ENCODE measurements around the gene RNF141. TPM values are rescaled to one million over a fixed set of nuclear protein-coding genes. Genes with fewer than 3 reads are reported as not detected.

Gene RNF141
- polyA plus RNA-seq, 1 experiment = 34.8 TPM

DNA sequence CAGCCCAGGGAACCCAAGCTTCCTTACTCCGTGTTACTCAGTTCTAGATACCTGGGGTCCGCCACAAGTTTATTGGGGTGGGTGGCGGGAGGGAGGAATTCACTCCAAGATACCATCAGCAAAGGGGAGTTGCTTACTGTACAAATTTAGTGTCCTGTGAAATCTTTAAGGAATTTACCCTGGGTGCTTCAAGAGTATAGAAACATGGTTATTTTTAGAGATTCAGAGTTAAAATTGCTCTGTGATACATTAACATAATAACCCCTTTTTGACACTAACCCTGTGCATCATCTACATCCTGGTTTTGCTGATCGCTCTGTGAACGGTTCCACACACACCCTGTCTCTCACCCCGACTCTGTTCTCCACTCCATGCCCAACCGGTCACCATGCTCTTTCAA is 46.4 kb upstream of the RNF141 start:
- TF ChIP-seq, protein P1, sequence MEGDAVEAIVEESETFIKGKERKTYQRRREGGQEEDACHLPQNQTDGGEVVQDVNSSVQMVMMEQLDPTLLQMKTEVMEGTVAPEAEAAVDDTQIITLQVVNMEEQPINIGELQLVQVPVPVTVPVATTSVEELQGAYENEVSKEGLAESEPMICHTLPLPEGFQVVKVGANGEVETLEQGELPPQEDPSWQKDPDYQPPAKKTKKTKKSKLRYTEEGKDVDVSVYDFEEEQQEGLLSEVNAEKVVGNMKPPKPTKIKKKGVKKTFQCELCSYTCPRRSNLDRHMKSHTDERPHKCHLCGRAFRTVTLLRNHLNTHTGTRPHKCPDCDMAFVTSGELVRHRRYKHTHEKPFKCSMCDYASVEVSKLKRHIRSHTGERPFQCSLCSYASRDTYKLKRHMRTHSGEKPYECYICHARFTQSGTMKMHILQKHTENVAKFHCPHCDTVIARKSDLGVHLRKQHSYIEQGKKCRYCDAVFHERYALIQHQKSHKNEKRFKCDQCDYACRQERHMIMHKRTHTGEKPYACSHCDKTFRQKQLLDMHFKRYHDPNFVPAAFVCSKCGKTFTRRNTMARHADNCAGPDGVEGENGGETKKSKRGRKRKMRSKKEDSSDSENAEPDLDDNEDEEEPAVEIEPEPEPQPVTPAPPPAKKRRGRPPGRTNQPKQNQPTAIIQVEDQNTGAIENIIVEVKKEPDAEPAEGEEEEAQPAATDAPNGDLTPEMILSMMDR (IDR thresholded peaks at IDR 0.05; ENCODE audit: low read depth, low read length) = no peak
- Histone ChIP-seq H3K27ac (ENCODE audit: low read depth, low read length) (peak overlapping the region; percentile 32), H3K9me3 (ENCODE audit: control insufficient read depth, insufficient read depth, low read length) (no peaks in the 10 kb centered on the region), H3K27me3 (ENCODE audit: control insufficient read depth, insufficient read depth, low read length) (no peaks in the 10 kb centered on the region), H3K4me3 (ENCODE audit: low read depth, low read length) (no peak overlapping the region)
- no peak for DNase-seq (ENCODE audit: low read depth, low spot score)
- ChIA-PET CTCF (interaction anchor here (0.5 kb wide), 1 partner anchor 56 kb away, joined by 4 read pairs; no protein-coding TSS in a partner anchor), POLR2A (no interaction called here)

DNA sequence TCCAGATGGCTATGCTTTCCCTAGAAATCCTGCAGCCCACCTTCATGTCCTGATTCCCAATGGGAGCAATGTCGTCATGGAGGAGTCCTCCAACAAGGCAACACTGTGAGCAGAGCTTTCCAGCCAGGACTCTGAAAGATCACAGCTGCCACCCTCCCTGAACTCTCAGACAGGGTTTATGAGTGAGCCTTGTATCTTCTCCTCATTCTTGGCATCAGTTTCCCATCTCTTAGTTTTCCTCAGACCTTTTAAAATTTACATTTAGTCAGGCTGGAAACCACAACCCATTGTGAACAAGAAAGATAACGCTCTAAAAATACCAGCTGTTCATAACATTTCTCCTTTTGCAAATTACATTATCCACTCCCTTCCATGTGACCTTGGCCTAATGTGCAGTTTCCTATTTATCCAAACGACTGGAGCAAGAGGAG is 43.1 kb upstream of the RNF141 start:
- Histone ChIP-seq H3K9me3 (ENCODE audit: control insufficient read depth, insufficient read depth, low read length) (no peaks in the 10 kb centered on the region), H3K4me3 (ENCODE audit: low read depth, low read length) (no peak overlapping the region), H3K27ac (ENCODE audit: low read depth, low read length) (peak overlapping the region; percentile 59), H3K27me3 (ENCODE audit: control insufficient read depth, insufficient read depth, low read length) (no peaks in the 10 kb centered on the region)
- DNase-seq (ENCODE audit: low read depth, low spot score) = peak; percentile 46
- TF ChIP-seq, protein P1 (IDR thresholded peaks at IDR 0.05; ENCODE audit: low read depth, low read length) = no peak
- CTCF ChIA-PET = interaction anchor here (0.6 to 1.7 kb wide), 3 partner anchors 42 to 178 kb away, joined by 3 to 4 read pairs (median 3); no protein-coding TSS in a partner anchor
- POLR2A ChIA-PET = interaction anchor here (1.1 to 2.1 kb wide), 3 partner anchors 9 to 22 kb away, joined by 3 to 8 read pairs (median 4); no protein-coding TSS in a partner anchor

DNA sequence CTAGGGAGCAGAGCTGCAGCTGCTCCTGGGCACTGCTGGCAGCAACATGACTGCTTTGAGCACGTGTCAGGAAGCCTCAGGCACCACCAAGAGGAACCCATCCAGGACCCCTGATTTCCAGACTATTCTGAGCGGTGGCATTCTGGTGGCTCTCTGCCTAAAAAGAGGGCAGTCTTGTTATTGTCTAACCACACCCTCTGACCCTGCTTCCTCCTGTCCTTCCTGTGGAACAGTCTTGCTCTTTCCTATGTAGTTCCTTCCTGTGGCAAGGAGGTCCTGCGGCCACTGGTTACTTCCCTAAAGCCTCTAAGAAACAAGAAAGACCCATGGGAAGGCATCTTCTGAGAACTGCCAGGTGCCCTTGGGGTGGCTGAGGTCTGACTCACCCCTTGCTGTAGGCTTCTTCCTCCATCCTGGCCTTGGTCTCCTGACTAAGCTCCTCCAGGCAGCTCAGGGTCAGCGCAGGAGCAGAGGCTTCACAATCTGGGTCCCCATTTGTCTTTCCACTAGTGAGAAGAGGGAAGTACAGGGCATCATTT is 40.6 kb upstream of the RNF141 start:
- H3K27me3 ChIP-seq (ENCODE audit: control insufficient read depth, insufficient read depth, low read length) = no peaks in the 10 kb centered on the region
- TF ChIP-seq, protein P1 (IDR thresholded peaks at IDR 0.05; ENCODE audit: low read depth, low read length) = no peak
- ChIA-PET CTCF (no interaction called here), POLR2A (no interaction called here)
- no peak for DNase-seq (ENCODE audit: low read depth, low spot score)
- H3K27ac ChIP-seq (ENCODE audit: low read depth, low read length) = no peak overlapping the region
- no peak overlapping the region for H3K4me3 ChIP-seq (ENCODE audit: low read depth, low read length)
- H3K9me3 ChIP-seq (ENCODE audit: control insufficient read depth, insufficient read depth, low read length) = no peaks in the 10 kb centered on the region

DNA sequence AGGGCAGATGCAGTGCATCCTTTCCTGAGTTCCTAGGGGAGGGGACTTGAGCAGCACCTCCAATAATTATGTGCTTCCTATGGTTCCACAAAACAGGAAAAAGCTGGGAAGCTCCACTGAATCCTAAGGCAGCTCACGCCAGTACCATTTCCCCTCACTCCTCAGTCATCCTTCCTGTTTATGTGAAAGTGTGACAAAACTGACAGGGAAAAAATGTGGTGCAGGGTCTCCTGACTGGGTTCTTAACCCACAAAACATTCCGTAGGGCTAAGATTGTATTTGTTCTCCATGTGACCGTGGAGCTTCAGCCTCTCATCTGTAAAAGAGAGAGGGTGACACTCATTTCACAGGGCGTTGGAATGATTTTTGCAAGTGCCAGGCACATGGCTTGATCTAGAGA is 39.6 kb upstream of the RNF141 start:
- CTCF ChIA-PET = interaction anchor here (1.3 kb wide), 1 partner anchor 37 kb away, joined by 4 read pairs; no protein-coding TSS in a partner anchor
- Histone ChIP-seq H3K27ac (ENCODE audit: low read depth, low read length) (no peak overlapping the region), H3K4me3 (ENCODE audit: low read depth, low read length) (no peak overlapping the region), H3K27me3 (ENCODE audit: control insufficient read depth, insufficient read depth, low read length) (no peaks in the 10 kb centered on the region), H3K9me3 (ENCODE audit: control insufficient read depth, insufficient read depth, low read length) (no peaks in the 10 kb centered on the region)
- DNase-seq (ENCODE audit: low read depth, low spot score) = no peak
- POLR2A ChIA-PET = no interaction called here
- TF ChIP-seq, protein P1 (IDR thresholded peaks at IDR 0.05; ENCODE audit: low read depth, low read length) = no peak

DNA sequence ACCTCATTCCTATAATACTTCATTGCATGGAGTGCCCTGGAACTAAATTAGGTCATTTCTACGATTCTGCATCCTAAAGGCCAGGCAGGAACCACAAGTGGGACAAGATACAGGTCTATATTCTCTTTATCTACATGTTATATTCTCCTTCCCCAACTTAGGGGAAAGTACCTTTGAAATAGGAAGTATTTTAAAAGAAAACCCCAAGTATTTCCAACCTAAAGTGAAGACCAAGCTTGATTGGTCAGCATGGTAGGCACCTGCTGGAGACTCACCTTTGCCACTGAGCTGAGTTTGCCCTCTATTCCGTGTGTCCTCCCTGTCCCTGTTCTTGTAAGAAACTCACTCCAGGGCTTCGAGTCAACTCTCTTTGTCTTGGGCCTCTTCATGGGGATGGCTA is 38.7 kb upstream of the RNF141 start:
- CTCF ChIA-PET = interaction anchor here (0.9 to 1.3 kb wide), 2 partner anchors 38 kb away, joined by 3 to 4 read pairs; no protein-coding TSS in a partner anchor
- TF ChIP-seq, protein P1 (IDR thresholded peaks at IDR 0.05; ENCODE audit: low read depth, low read length) = no peak
- Histone ChIP-seq H3K27me3 (ENCODE audit: control insufficient read depth, insufficient read depth, low read length) (no peaks in the 10 kb centered on the region), H3K4me3 (ENCODE audit: low read depth, low read length) (no peak overlapping the region), H3K27ac (ENCODE audit: low read depth, low read length) (no peak overlapping the region), H3K9me3 (ENCODE audit: control insufficient read depth, insufficient read depth, low read length) (no peaks in the 10 kb centered on the region)
- POLR2A ChIA-PET = no interaction called here
- no peak for DNase-seq (ENCODE audit: low read depth, low spot score)
